NCI-H748 (cell line): Measurements from ENCODE around the gene FSD1.
"Not testable (repeated sequence)": the region's sequence is repeated elsewhere in the genome, so short reads cannot be mapped to it uniquely, and the experiment has no call there.

Experiments used
- DNase-seq: peaks from one replicate; lab custom pipeline; 2025; ENCODE audit not compliant: unreplicated experiment; lab: John Stamatoyannopoulos, UW

FSD1 gene

DNA sequence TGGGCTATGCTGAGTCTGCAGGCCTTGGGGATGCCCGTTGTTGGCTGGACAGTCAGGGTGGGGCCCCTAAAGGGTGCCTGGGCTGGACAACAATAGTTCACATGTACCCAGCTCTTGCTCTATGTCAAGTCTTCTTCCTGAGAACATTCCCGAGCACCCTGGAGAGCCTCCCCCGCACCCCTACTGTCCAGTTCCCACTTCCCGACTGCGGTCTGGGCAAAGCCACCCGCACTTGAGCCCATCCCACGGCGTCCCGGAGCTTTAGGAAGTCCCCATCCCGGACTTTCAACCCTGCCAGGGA lies 37.9 kb downstream of the FSD1 start:
- DNase-seq = no peak

- peak; percentile 99 for DNase-seq
Observed at GRCh38 chr19:4342615-4343369, 38.4 kb downstream of the FSD1 start.

GRCh38 chr19:4343370-4344307 lies 39.2 kb downstream of the FSD1 start, which contains the start of gene MPND:
Gene MPND (plus strand): TSS chr19:4343562. CDS start chr19:4343594, 32 bp downstream.
- peak; percentile 85 for DNase-seq

GRCh38 chr19:4345342-4346019 lies 41.1 kb downstream of the FSD1 start:
- DNase-seq = no peak

GRCh38 chr19:4346020-4346383 lies 41.6 kb downstream of the FSD1 start:
- no peak for DNase-seq

DNA sequence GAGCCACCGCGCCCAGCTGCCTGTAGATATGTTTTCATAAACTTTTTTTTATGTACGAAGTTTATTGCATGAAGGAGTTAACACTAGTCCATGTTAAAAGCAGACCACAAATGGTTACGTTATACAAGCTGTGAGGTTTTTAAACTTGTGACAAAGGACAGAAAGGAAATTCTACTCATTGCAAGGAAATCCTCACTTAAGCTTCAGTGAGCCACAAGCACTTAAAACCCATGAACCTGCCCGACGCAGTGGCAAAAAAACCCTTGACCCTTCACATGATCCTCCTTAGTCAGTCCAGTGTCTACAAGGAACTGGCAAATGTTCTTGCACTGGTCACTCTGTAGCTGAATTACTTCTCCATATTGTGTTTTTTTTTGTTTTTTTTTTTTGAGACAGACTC lies 43.1 kb downstream of the FSD1 start:
- no peak for DNase-seq

DNA sequence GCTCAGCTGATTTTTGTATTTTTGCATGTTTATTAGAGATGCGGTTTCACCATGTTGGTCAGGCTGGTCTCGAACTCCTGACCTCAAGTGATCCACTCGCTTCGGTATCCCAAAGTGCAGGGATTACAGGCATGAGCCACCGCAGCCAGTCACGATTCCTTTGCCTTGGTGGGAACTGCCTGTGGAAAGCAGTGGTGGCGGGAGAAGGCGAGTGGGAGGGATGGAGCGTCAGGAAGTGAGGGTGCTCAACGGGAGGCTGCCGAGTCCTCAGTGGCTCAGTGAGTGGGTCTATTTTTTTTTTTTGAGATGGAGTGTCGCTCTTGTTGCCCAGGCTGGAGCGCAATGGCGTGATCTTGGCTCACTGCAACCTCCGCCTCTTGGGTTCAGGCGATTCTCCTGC lies 44.8 kb downstream of the FSD1 start:
- DNase-seq = not testable (repeated sequence)

- no peak for DNase-seq
Observed at GRCh38 chr19:4350111-4350510, 45.7 kb downstream of the FSD1 start.

DNA sequence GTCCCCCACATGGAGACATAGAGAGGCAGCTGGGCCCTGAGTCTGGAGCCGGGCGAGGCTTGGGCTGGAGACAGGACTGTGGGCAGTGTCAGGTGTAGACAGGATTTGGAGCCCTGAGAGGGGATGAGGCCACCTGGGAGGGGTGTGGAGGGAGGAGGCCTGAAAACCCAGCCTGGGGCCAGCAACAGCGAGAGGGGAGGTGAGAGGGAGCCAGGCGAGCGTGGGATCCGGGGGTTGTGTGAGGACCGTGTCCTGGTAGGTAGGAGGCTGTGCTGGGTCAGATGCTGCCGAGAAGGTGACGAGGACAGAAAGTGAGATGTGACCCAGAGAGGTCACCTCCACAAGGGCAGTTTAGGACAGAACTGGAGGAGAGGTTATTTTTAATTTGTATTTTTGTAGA lies 46.3 kb downstream of the FSD1 start:
- no peak for DNase-seq

DNA sequence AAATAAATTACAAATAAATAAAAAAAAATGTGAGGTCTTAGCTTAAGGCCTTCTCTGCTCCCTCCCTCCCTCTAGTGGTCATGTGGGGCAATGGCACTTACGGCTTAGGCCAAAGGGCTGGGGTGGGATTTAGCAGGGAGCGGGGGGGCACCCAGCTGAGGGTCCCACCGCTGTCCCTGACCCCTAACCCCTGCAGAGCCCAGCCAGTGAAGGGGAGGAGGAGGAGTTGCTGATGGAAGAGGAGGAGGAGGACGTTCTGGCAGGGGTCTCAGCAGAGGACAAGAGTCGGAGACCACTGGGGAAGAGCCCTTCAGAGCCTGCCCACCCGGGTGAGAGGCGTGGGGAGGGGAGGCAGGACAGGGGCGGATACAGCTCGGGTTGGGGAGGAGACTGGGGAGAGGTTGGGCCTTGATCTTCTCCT lies 48.3 kb downstream of the FSD1 start:
- peak; percentile 25 for DNase-seq

- no peak for DNase-seq
Observed at GRCh38 chr19:4354282-4354681, 49.9 kb downstream of the FSD1 start.

DNA sequence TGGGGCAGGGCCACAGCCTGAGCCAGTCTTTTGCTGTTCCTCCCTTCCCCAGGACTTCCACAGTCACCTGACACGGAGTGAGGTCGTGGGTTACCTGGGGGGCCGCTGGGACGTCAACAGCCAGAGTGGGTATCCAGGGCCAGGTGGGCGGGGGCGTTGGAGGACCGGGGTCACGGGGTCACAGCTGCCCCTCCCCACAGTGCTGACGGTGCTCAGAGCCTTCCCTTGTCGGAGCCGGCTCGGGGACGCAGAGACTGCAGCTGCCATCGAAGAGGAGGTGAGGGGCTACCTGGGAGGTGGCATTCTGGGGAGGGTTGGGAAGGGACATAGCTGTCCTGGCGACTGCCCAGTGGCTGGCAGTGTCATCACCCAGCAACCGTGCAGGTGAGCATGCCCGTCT lies 50.5 kb downstream of the FSD1 start:
- no peak for DNase-seq

GRCh38 chr19:4357095-4357797 lies 52.8 kb downstream of the FSD1 start:
- no peak for DNase-seq

GRCh38 chr19:4357921-4358326 lies 53.5 kb downstream of the FSD1 start:
- no peak for DNase-seq

DNA sequence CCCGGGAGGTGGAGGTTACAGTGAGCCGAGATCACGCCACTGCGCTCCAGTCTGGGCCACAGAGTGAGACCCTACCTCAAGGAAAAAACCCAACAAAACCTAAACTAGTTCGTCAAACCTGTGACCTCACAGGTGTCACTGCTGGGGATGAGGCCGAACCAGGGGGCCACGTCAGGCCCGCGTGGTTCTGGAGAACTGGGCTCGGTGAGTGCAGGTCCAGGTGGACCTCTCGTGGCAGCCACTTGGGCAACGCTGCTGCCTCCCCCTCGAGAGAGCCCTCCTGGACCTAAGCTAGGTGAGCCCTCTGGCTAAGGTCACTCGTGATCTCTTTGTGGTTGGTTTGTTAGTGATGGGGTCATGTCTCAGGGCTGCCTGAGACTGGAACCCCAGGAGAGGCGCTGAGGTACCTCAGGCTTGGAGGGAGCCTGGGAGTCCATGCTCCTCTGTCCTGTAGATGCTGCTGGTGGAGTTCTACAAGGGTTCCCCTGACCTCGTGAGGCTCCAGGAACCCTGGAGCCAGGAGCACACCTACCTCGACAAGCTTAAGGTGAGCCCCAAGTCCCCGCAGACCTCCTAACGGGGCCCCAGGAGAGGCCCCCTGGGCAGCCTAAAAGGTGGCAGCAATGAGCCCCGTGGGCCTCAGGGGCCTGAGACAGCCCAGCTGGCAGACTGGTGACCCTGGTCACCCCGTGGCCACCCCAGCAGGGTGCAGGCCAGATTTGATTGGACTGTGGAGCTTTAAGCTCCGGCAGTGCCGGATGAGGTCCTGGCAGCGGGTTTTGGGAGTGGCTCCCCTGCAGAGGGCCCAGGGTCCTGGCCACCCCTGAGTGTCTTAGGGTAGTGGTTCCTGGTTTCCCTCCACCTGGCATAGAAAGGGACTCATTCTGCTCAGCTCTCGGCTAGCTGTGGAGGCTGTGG lies 54.6 kb downstream of the FSD1 start:
- no peak for DNase-seq

DNA sequence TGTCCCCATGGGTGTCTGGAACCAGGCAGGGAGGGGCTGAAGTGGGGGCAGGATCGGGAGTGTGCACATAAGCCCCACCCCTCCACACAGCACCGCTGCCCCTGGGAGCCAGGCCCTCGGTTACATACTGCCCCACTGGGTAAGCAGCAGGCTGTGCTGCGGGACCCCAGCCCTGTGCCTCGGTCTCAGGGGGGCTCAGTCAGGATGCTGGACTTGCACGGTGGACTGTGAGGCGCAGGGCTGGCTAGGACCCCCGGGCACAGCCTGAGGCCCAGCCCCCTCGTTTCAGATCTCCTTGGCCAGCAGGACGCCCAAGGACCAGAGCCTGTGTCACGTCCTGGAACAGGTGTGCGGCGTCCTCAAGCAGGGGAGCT lies 55.2 kb downstream of the FSD1 start:
- DNase-seq = no peak

DNA sequence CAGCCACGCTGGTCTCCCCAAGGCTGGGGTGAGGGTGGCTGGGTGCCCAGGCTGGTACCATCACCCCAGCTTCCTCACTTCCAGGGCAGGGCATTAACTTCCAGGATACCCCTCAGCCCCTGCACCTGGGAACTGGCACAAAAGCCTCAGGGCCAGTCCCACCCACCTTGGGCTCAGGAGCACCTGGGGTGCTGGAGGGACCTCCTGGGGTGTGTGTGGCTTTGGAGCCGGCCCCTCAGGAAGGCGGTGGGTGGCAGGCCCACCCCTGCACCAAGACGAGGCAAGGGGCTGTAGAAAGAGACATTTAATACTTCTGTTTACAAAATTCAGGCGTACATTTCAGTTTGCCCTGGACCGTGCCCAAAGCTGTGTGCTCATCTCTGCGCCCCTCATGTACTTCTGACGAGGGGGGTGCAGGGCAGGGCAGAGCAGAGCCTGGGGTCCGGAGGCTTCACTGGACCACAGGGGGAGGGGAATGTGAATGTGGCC lies 55.7 kb downstream of the FSD1 start:
- no peak for DNase-seq

GRCh38 chr19:4360641-4361151 lies 56.3 kb downstream of the FSD1 start:
- no peak for DNase-seq

DNA sequence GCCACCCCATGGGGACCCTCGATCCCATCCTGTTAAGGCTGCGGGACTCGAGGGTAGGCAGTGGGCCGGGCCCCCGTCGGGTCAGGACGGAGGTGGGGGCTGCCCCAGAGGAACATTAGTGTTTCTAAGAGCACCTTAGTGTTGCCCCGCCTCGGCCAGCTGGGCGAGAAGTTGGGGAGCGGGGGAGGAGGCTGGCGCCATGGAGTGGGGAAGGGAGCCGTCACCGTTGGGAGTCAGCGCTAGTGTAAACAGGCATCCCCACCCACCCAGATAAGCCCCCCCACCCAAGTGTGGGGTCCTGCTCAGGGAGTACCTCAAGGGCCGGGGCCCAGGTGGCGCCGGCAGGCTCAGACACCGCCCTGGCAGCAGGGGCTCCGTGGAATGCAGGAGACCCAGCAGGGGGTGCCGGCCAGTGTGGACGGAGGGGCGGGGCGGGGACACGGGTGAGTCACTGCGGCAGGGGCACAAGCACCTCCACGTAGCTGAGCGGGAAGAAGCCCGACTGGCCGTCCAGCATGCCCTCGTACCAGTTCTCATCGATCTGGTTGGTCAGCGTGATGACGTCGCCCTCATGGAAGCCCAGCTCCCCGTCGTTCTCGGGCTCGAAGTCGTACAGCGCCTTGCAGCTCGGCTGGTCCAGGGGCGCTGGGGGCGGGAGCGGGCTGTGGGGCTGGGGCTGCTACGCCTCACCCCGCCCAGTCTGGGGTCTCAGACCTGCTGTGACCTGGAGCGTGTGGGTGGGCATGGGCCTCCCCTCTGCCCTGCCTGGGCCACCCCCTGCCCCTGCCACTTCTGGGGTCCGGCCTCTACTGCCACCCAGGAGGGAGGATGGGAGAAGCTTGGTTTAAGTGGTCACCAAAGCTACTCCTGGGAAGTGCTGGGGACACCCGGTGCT lies 57.0 kb downstream of the FSD1 start:
- DNase-seq = no peak
